HG02610 (cell line): ENCODE results near the gene FHIP1B.

Experiments used
- ATAC-seq: cut with Tn5 transposase; IDR thresholded peaks from one replicate; pipeline ENCODE4 v1.9.1; 2021; ENCODE audit warnings: mild to moderate bottlenecking, moderate library complexity; ENCODE audit not compliant: unreplicated experiment

Gene FHIP1B

GRCh38 chr11:6240139-6240538 is 5.7 kb upstream of the FHIP1B start:
- ATAC-seq: no peak

- no peak for ATAC-seq
These were observed 4.5 kb upstream of the FHIP1B start, which contains the start of gene CNGA4 for GRCh38 chr11:6238902-6239301. Gene CNGA4, plus strand, starts transcription at chr11:6239089. Its CDS starts 118 bp downstream, at chr11:6239207.

- ATAC-seq: no peak
These were observed 3.4 kb upstream of the FHIP1B start for GRCh38 chr11:6237761-6238302.

GRCh38 chr11:6237266-6237665 is 2.8 kb upstream of the FHIP1B start:
- no peak for ATAC-seq

- ATAC-seq: no peak
These were observed 451 bp downstream of the FHIP1B start for GRCh38 chr11:6233984-6234386.

GRCh38 chr11:6232899-6233298 is 1.5 kb downstream of the FHIP1B start:
- ATAC-seq: no peak

GRCh38 chr11:6229911-6230310 is 4.5 kb downstream of the FHIP1B start:
- no peak for ATAC-seq

- no peak for ATAC-seq
These were observed 5.9 kb downstream of the FHIP1B start for GRCh38 chr11:6228520-6228919.

GRCh38 chr11:6225896-6226295 is 8.5 kb downstream of the FHIP1B start:
- no peak for ATAC-seq

GRCh38 chr11:6225024-6225423 is 9.4 kb downstream of the FHIP1B start:
- ATAC-seq: no peak

- ATAC-seq: no peak
These were observed 10.0 kb downstream of the FHIP1B start for GRCh38 chr11:6224421-6224820.

- no peak for ATAC-seq
These were observed 10.6 kb downstream of the FHIP1B start for GRCh38 chr11:6223854-6224253.

GRCh38 chr11:6219359-6219758 is 15.1 kb downstream of the FHIP1B start:
- no peak for ATAC-seq

- ATAC-seq: no peak
These were observed 16.7 kb downstream of the FHIP1B start for GRCh38 chr11:6217722-6218121.

- no peak for ATAC-seq
These were observed 17.9 kb downstream of the FHIP1B start for GRCh38 chr11:6216501-6216900.

- ATAC-seq: no peak
These were observed 19.9 kb downstream of the FHIP1B start for GRCh38 chr11:6214530-6214929.

GRCh38 chr11:6210274-6210955 is 24.0 kb downstream of the FHIP1B start:
- ATAC-seq: no peak

- ATAC-seq: no peak
These were observed 24.6 kb downstream of the FHIP1B start for GRCh38 chr11:6209801-6210200.

- ATAC-seq: no peak
These were observed 27.8 kb downstream of the FHIP1B start for GRCh38 chr11:6206456-6207180.

GRCh38 chr11:6205366-6205765 is 29.1 kb downstream of the FHIP1B start, which contains the start of gene C11orf42:
Gene C11orf42, plus strand, starts transcription at chr11:6205557. Its CDS starts 59 bp downstream, at chr11:6205616.
- ATAC-seq: no peak

- no peak for ATAC-seq
These were observed 29.7 kb downstream of the FHIP1B start for GRCh38 chr11:6204706-6205105.

- ATAC-seq: peak; percentile 71
These were observed 31.1 kb downstream of the FHIP1B start for GRCh38 chr11:6203327-6203726.
